Parathyroid adenoma (tissue), 2 donors: ENCODE measurements around the gene NFE2L3.
"Not testable (repeated sequence)": the region's sequence is repeated elsewhere in the genome, so short reads cannot be mapped to it uniquely, and the experiment has no call there.

ENCODE experiments used
- H2AFZ ChIP-seq: fragments of 300-600 bp; sonication (generic); one replicate; pipeline ENCODE4 v1.7.0; 2017; ENCODE audit warnings: antibody characterized with exemption, mild to moderate bottlenecking
- H3K27ac ChIP-seq: fragments of 300-600 bp; sonication (generic); one replicate; pipeline ENCODE4 v1.7.0; 2017
- H3K27me3 ChIP-seq: fragments of 300-600 bp; sonication (generic); one replicate; pipeline ENCODE4 v1.7.0; 2017; ENCODE audit warnings: low read length; ENCODE audit not compliant: control insufficient read depth, insufficient read depth
- H3K36me3 ChIP-seq: fragments of 300-600 bp; sonication (generic); one replicate; pipeline ENCODE4 v1.7.0; 2017; ENCODE audit warnings: low read length; ENCODE audit not compliant: control insufficient read depth, insufficient read depth
- H3K4me1 ChIP-seq: fragments of 300-600 bp; sonication (generic); one replicate; pipeline ENCODE4 v1.7.0; 2017; ENCODE audit warnings: control low read depth
- H3K4me2 ChIP-seq: fragments of 300-600 bp; sonication (generic); one replicate; pipeline ENCODE4 v1.7.0; 2017; ENCODE audit warnings: low read length
- H3K4me3 ChIP-seq: fragments of 300-600 bp; sonication (generic); one replicate; pipeline ENCODE4 v1.7.0; 2017; ENCODE audit warnings: low read depth, low read length
- H3K79me2 ChIP-seq: fragments of 300-600 bp; sonication (generic); one replicate; pipeline ENCODE4 v1.7.0; 2017; ENCODE audit warnings: control low read depth
- H3K9ac ChIP-seq: fragments of 300-600 bp; sonication (generic); one replicate; pipeline ENCODE4 v1.7.0; 2017; ENCODE audit warnings: mild to moderate bottlenecking
- H3K9me3 ChIP-seq: fragments of 300-600 bp; sonication (generic); one replicate; pipeline ENCODE4 v1.7.0; 2017; ENCODE audit warnings: low read length; ENCODE audit not compliant: control insufficient read depth
- TF ChIP-seq, protein P1 (sequence below): fragments of 300-600 bp; sonication (generic); IDR thresholded peaks from one replicate; pipeline ENCODE4 v1.7.0; 2017; ENCODE audit warnings: antibody characterized with exemption, mild to moderate bottlenecking
- donor health status: primary hyperparathyroidism.

NFE2L3 gene

DNA sequence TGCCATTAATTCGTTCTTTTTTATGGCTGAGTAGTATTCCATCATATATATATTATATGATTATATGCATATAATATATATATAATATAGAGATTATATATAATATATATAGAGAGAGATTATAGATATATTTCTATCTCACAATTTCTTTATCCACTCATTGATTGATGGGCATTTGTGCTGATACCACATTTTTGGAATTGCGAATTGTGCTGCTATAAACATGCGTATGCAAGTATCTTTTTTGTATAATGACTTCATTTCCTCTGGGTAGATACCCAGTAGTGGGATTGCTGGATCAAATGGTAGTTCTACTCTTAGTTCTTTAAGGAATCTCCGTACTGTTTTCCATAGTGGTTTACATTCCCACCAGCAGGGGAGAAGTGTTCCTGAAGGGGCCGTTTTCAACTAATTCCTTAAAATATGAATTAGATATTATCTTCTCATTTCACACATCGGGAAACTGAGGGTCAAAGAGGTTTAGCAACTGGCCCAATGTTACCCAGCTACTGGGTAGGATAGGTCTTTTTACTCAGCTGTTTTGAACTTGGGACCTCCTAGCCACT lies 16.5 kb downstream of the NFE2L3 start:
- TF ChIP-seq, protein P1, sequence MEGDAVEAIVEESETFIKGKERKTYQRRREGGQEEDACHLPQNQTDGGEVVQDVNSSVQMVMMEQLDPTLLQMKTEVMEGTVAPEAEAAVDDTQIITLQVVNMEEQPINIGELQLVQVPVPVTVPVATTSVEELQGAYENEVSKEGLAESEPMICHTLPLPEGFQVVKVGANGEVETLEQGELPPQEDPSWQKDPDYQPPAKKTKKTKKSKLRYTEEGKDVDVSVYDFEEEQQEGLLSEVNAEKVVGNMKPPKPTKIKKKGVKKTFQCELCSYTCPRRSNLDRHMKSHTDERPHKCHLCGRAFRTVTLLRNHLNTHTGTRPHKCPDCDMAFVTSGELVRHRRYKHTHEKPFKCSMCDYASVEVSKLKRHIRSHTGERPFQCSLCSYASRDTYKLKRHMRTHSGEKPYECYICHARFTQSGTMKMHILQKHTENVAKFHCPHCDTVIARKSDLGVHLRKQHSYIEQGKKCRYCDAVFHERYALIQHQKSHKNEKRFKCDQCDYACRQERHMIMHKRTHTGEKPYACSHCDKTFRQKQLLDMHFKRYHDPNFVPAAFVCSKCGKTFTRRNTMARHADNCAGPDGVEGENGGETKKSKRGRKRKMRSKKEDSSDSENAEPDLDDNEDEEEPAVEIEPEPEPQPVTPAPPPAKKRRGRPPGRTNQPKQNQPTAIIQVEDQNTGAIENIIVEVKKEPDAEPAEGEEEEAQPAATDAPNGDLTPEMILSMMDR = no peak
- H3K4me1 ChIP-seq = no peaks in the 10 kb centered on the region
- no peak overlapping the region for H3K9ac ChIP-seq
- no peaks in the 10 kb centered on the region for H3K9me3 ChIP-seq
- H3K27ac ChIP-seq = no peak overlapping the region
- H3K36me3 ChIP-seq = no peaks in the 10 kb centered on the region
- no peak overlapping the region for H2AFZ ChIP-seq
- no peak overlapping the region for H3K4me3 ChIP-seq
- no peak overlapping the region for H3K4me2 ChIP-seq
- H3K27me3 ChIP-seq = no peaks in the 10 kb centered on the region
- H3K79me2 ChIP-seq = no peaks in the 10 kb centered on the region

DNA sequence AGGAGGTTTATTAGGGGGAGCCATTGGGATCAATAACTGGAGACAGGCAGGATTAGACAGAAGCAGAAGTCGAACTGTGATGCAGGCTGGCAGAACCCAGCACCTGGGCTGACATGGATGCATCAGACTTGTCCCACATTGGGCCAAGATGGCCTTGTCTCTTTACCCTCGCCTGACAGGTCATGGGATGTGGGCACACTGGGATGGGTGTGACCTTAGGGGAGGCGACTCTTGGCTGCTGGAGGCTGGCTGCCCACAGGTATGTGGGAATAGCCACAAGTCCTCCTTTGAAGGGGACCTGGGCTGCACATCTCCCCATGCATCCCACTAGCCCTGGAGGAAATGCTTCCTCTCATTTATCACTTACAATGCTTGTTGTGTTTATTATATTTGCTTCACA lies 17.3 kb downstream of the NFE2L3 start:
- H3K79me2 ChIP-seq = no peaks in the 10 kb centered on the region
- H3K9me3 ChIP-seq = no peaks in the 10 kb centered on the region
- H3K4me1 ChIP-seq = no peaks in the 10 kb centered on the region
- no peak overlapping the region for H3K9ac ChIP-seq
- no peak overlapping the region for H2AFZ ChIP-seq
- H3K36me3 ChIP-seq = no peaks in the 10 kb centered on the region
- H3K27me3 ChIP-seq = no peaks in the 10 kb centered on the region
- H3K4me2 ChIP-seq = no peak overlapping the region
- TF ChIP-seq, protein P1 = no peak
- no peak overlapping the region for H3K4me3 ChIP-seq
- H3K27ac ChIP-seq = no peak overlapping the region

- TF ChIP-seq, protein P1 = no peak
- Histone ChIP-seq H3K27me3 (no peaks in the 10 kb centered on the region), H3K4me2 (no peak overlapping the region), H3K9ac (no peak overlapping the region), H3K79me2 (no peaks in the 10 kb centered on the region), H3K4me3 (no peak overlapping the region), H3K9me3 (no peaks in the 10 kb centered on the region), H2AFZ (no peak overlapping the region), H3K4me1 (no peaks in the 10 kb centered on the region), H3K36me3 (no peaks in the 10 kb centered on the region), H3K27ac (no peak overlapping the region)
These were observed 18.7 kb downstream of the NFE2L3 start for GRCh38 chr7:26170663-26171062.

- H3K79me2 ChIP-seq = no peaks in the 10 kb centered on the region
- no peak overlapping the region for H3K4me2 ChIP-seq
- H3K4me1 ChIP-seq = no peaks in the 10 kb centered on the region
- no peaks in the 10 kb centered on the region for H3K36me3 ChIP-seq
- H3K4me3 ChIP-seq = no peak overlapping the region
- TF ChIP-seq, protein P1 = no peak
- H3K27ac ChIP-seq = no peak overlapping the region
- no peak overlapping the region for H2AFZ ChIP-seq
- H3K9ac ChIP-seq = no peak overlapping the region
- H3K9me3 ChIP-seq = no peaks in the 10 kb centered on the region
- H3K27me3 ChIP-seq = no peaks in the 10 kb centered on the region
These were observed 19.6 kb downstream of the NFE2L3 start for GRCh38 chr7:26171601-26172000.

DNA sequence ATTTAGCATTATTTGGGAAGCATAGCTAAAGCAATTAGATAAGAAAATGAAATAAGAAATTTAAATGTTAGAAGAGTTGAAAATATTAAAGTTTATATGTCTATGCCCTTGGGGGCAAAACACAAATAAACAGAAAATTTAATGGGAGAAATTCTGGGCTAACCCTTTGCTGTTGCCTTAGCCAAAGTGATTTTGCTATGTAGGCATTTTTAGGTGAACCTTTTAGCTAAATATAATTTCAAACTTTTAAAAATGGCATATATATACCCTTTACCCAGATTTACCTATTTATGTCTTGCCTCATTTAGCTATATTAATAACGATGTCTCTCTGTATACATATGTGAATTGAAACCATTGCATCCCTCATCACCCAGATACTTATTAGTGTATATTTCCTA lies 20.1 kb downstream of the NFE2L3 start:
- TF ChIP-seq, protein P1 = no peak
- H3K9ac ChIP-seq = no peak overlapping the region
- H3K4me1 ChIP-seq = no peaks in the 10 kb centered on the region
- no peak overlapping the region for H3K4me3 ChIP-seq
- H3K79me2 ChIP-seq = no peaks in the 10 kb centered on the region
- no peak overlapping the region for H3K4me2 ChIP-seq
- H3K27me3 ChIP-seq = no peaks in the 10 kb centered on the region
- no peaks in the 10 kb centered on the region for H3K9me3 ChIP-seq
- H2AFZ ChIP-seq = no peak overlapping the region
- no peaks in the 10 kb centered on the region for H3K36me3 ChIP-seq
- no peak overlapping the region for H3K27ac ChIP-seq

GRCh38 chr7:26175903-26176302 lies 23.9 kb downstream of the NFE2L3 start:
- not testable (repeated sequence) for H3K9ac ChIP-seq, H3K36me3 ChIP-seq, H3K27ac ChIP-seq, H3K79me2 ChIP-seq, H3K4me3 ChIP-seq, H3K27me3 ChIP-seq, H3K9me3 ChIP-seq, H3K4me2 ChIP-seq, H3K4me1 ChIP-seq, H2AFZ ChIP-seq

- not testable (repeated sequence) for H3K27me3 ChIP-seq, H3K9ac ChIP-seq, H3K4me3 ChIP-seq, H2AFZ ChIP-seq, H3K9me3 ChIP-seq, H3K4me2 ChIP-seq, H3K4me1 ChIP-seq, H3K36me3 ChIP-seq, H3K79me2 ChIP-seq, H3K27ac ChIP-seq
These were observed 24.7 kb downstream of the NFE2L3 start for GRCh38 chr7:26176696-26177095.
